Activated CD8-positive, alpha-beta memory T cell treated with anti-CD3 and anti-CD28 coated beads for 36 hours (primary cell): Measurements from ENCODE around the gene UBE2I. TPM values are rescaled to one million over a fixed set of nuclear protein-coding genes. Genes with fewer than 3 reads are reported as not detected.

Experiments used
- CTCF ChIA-PET: fragments of 350-600 bp; sonication (Branson Sonifier 250); formaldehyde crosslinking; loops from one replicate; lab custom pipeline; 2021; ENCODE audit warnings: antibody characterized with exemption; lab: Charles Lee
- POLR2A ChIA-PET: fragments of 350-600 bp; sonication (Branson Sonifier 250); formaldehyde crosslinking; loops from one replicate; lab custom pipeline; 2021; ENCODE audit warnings: antibody characterized with exemption; lab: Charles Lee
- total RNA-seq, 2 experiments: library from RNA; stranded (reverse); gene quantifications; one replicate each; pipeline ENCODE4 v1.2.3, GENCODE V29; 2021

The UBE2I gene
- total RNA-seq, 2 experiments from 2014 or later = 241 to 249 TPM

- CTCF ChIA-PET = no interaction called here
- POLR2A ChIA-PET = no interaction called here
These were observed 33.5 kb upstream of the UBE2I start for GRCh38 chr16:1275791-1276579.

GRCh38 chr16:1276580-1276878, 32.9 kb upstream of the UBE2I start:
- ChIA-PET POLR2A (no interaction called here), CTCF (no interaction called here)

- CTCF ChIA-PET = no interaction called here
- POLR2A ChIA-PET = no interaction called here
These were observed 32.3 kb upstream of the UBE2I start for GRCh38 chr16:1277151-1277598.

GRCh38 chr16:1277617-1278282, 31.7 kb upstream of the UBE2I start:
- POLR2A ChIA-PET = no interaction called here
- CTCF ChIA-PET = no interaction called here

GRCh38 chr16:1278477-1278876, 31.0 kb upstream of the UBE2I start:
- CTCF ChIA-PET = no interaction called here
- POLR2A ChIA-PET = no interaction called here

DNA sequence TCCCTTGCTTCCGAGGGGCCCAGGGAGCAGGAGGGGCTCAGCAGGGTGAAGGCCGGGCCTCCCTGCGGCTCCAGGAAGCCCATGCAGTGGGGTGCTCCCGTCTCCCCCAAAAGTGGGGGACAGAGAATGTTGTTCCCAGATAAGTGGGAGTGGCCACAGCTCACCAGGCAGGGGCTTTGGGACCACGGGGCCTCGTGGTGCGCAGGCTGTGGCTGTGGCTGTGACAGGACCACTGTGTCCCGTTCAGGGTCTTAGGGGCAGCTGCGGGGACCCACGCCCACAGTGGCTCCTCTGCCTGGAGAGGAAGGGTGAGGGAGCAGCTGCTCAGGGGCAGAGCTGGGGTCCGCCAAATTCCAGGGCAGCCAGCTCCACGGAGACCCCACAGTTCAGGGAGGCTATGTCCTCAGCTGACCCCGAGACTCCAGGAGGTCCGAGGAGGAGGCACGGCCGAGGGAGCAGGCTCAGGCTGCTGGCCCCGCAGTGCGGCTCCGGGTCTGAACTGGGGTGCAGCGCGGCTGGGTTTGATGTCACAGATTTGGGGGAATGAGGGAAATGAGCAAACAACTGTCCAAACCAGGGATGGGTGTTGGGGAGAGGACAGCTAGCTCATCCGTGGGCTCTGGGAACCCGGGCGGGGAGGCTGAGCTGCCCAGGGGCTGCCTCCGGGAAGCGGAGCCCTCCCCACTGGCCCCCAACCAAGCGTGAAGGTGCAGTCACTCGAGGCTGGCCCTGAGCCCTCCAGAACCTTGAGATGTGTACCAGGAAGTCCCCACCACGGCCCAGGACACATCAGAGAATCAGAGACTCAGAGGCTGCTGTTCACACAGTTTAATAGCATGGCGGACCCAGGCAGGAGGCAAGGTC, 30.1 kb upstream of the UBE2I start:
- ChIA-PET CTCF (no interaction called here), POLR2A (no interaction called here)

DNA sequence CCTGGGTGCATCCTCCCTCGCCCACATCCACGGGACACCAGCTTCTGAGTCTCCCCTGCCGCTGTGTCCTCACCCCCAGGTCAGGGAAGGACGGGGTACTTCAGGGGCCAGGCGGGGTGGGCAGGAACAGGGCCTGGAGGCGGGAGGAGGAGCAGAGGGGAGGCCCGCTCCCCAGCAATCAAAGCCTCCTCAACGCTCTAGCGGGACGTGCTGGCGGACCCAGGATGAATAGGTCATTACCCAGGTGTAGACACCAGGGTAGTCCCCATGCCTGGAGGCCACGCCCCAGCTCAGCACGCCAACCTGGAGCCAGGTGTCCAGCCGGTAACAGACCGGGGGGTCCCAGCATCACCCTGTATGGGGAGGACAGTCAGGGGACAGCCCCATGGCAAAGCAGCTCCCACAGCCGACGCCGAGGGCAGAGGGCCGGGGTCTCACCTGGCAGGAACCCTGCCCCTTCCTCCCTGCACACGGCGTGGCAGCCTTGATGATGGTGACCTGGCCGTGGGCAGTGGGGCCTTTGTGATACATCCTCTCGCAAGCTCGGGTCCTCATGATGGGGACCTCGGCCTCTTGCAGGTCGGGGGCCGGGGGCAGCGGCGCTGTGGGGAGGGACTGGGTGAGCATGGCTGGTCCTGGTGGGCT, 29.4 kb upstream of the UBE2I start:
- ChIA-PET POLR2A (no interaction called here), CTCF (no interaction called here)

- POLR2A ChIA-PET = no interaction called here
- CTCF ChIA-PET = no interaction called here
These were observed 28.7 kb upstream of the UBE2I start for GRCh38 chr16:1280783-1281182.

- POLR2A ChIA-PET = no interaction called here
- CTCF ChIA-PET = no interaction called here
These were observed 27.9 kb upstream of the UBE2I start for GRCh38 chr16:1281517-1281916.

GRCh38 chr16:1282324-1282973, 27.0 kb upstream of the UBE2I start:
- CTCF ChIA-PET = no interaction called here
- POLR2A ChIA-PET = no interaction called here

DNA sequence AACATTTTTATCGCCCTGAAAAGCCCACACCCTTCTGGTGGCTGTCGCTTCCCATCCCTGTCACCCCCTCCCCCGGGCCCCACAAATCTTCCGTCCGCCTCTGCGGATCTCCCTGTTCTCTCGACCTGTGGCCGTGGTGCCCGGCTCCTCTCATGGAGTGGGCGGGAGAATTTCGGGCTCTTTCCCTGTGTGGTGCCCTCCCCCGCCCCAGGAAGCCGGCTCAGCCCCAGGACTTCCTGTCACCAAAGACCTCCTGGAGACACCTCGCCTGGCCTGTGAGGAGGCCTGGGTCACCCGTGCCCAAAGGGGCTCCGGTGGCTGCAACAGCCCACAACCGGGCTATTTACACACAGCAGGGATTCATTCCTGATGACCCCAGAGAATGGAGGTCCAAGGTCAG, 26.1 kb upstream of the UBE2I start:
- POLR2A ChIA-PET = no interaction called here
- CTCF ChIA-PET = no interaction called here

DNA sequence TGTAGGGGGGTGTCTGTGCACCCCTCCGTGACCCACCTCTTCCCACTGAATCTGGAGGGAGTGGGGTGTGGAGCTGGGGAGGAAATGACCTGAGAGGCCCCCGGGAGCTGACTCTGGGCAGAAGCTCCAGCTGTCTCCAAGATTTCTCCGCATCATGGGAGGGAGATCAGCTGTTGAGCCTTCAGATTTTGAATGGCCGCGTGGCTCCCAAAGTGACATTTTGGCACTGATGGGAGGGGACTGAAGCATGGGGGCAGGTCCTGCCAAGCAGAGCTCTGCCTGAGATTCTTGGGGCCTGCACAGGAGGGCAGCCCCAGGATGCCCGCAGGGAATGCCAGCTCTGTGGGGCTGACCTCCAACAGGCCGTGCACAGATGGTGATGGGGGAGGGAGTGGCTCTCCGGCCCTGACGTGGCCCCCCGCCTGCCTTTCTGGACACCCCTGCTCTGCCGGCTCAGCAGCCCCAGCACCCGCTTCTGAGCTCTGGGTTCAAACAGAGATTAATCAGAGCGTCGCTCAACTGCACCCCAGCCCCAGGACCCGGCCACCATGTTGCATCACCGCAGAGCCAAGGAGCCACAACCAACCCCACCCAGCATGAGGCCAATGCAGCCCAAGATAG, 25.3 kb upstream of the UBE2I start:
- POLR2A ChIA-PET = no interaction called here
- CTCF ChIA-PET = no interaction called here

DNA sequence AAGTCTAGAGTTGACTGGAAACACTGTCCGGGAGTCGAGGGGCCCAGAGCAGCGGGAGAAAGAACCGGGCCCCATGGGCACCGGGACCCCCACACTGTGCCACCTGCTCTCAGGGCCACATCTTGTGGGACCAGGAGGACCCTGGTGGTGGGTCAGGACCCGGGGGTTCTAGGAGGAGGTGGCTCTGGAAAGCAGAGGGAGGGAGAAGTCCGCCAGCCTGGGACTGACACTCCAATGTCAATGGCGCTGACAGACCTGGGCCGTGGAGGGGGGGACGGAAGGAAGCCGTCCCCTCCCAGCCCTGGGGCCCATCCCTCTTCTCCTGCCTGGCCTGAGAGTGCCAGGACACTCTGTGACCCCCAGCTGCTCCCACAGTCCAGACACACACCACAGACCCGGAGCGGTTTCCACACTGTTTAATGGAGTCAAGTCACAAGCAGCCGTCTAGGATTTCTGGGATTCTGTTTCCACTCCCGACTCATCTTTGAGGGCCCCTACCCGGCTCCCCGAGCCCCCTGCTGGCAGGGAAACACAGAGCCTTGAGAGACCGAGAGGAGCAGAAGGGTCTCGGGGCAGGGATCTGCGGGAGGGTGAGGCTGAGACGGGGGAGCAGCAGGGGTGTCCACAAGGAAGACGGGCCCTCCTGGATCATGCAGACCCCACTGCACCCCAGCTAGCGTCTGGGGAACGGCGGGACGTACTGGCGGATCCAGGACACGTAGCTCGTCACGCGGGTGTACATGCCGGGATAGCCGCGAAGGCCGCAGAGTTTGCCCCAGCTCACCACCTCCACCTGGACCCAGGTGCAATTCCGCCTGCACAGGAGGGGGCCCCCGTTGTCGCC, 23.5 kb upstream of the UBE2I start:
- ChIA-PET POLR2A (no interaction called here), CTCF (interaction anchor here (0.7 kb wide), 1 partner anchor 16 kb away, joined by 3 read pairs; no protein-coding TSS in a partner anchor)

DNA sequence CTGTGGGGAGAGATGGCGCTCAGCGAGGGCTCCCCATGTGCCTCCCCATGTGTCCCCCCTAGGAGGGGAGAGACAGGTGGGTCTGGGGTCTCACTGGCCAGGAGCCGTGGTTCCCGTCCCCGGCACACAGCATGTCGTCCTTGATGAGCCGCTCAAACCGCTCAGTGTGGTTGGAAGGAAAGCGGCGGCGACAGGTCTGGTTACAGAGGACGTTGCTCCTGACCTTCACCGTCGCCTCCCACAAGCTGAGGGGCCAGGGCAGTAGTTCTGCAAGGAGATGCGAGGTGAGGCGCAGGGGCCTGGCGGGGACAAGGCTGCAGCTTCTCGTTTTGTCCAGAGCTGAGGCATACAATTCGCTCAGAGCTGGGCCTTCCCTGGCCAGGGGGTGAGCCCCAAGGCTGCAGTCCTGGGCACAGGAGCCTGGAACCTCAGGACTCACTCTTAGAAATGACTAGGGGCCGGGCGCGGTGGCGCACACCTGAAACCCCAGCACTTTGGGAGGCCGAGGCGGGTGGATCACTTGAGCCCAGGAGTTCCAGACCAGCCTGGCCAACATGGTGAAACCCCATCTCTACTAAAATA, 22.8 kb upstream of the UBE2I start:
- POLR2A ChIA-PET = no interaction called here
- CTCF ChIA-PET = interaction anchor here (0.7 kb wide), 1 partner anchor 16 kb away, joined by 3 read pairs; no protein-coding TSS in a partner anchor

DNA sequence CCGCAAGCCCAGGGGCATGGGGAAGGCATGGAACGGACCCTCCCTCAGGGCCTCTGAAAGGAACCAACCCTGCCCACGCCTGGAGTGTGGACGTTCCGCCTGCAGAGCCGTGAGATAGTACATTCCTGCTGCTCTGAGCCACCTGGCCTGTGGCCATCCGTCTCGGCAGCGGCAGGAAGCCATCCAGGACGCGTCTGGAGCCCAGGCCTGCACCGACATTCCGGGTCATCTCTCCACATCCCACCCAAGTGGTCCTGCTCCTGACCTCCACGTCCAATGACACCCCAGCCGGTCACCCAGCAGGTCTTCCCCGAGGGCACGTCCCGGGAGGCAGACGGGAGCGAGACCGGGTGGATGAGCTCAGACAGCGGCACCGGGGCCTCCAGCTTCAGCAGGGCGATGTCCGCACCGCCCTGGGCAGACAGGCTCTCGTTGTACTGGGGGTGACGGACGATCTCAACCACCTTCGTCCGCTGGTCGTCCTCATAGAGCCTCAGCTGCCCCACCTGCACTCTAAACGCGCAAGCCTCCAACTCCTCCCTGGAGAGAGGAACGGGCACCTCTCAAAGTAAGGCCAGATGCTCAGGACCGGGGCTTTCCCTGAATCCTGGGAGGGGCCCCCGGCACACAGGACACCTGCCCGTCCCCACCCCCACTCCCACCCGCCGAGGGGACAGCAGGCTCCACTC, 21.3 kb upstream of the UBE2I start:
- ChIA-PET POLR2A (no interaction called here), CTCF (interaction anchor here (0.6 kb wide), 1 partner anchor 623 kb away, joined by 3 read pairs; no protein-coding TSS in a partner anchor)

- ChIA-PET CTCF (interaction anchor here (0.6 kb wide), 1 partner anchor 622 kb away, joined by 3 read pairs; no protein-coding TSS in a partner anchor), POLR2A (interaction anchor here (0.6 kb wide), 1 partner anchor 308 kb away, joined by 3 read pairs; the partner anchor contains the start of gene SOX8)
These were observed 20.5 kb upstream of the UBE2I start for GRCh38 chr16:1288813-1289476.
